ENCODE measurements around the gene STEAP1B.

DNA sequence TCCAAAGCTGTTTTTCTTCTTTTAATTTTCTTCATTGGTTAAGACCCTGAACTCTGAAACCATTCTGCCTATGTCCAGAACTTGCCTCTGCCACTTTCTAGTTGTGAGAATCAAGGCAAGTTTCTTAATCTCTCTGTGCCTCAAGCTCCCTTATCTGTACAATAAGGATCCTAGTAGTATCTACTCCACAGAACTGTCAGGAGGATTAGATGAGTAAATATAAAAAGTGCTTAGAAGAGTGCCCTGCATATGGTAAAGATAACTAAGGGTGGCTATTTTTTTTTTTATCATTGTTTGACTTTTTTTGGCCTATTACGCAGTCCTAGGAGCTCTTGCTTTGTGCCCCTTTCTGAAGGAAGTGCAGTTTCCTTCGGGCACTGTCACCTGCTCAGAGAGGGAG is 96.6 kb downstream of the STEAP1B start:
- TF ChIP-seq, protein P1, sequence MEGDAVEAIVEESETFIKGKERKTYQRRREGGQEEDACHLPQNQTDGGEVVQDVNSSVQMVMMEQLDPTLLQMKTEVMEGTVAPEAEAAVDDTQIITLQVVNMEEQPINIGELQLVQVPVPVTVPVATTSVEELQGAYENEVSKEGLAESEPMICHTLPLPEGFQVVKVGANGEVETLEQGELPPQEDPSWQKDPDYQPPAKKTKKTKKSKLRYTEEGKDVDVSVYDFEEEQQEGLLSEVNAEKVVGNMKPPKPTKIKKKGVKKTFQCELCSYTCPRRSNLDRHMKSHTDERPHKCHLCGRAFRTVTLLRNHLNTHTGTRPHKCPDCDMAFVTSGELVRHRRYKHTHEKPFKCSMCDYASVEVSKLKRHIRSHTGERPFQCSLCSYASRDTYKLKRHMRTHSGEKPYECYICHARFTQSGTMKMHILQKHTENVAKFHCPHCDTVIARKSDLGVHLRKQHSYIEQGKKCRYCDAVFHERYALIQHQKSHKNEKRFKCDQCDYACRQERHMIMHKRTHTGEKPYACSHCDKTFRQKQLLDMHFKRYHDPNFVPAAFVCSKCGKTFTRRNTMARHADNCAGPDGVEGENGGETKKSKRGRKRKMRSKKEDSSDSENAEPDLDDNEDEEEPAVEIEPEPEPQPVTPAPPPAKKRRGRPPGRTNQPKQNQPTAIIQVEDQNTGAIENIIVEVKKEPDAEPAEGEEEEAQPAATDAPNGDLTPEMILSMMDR (IDR thresholded peaks at IDR 0.05; ENCODE audit: extremely low read depth in 1 of 2, insufficient read depth in 1 of 2, low read depth in 1 of 2, low read length in 2 of 2): no peak
- TF ChIP-seq EZH2 (IDR thresholded peaks at IDR 0.05; ENCODE audit: borderline replicate concordance, low read depth, low read length, severe bottlenecking): no peak
- TF ChIP-seq POLR2AphosphoS5 (IDR thresholded peaks at IDR 0.05; ENCODE audit: insufficient read depth, low read depth, low read length): no peak
- TF ChIP-seq POLR2A (IDR thresholded peaks at IDR 0.05; ENCODE audit: low read depth, low read length): no peak
- TF ChIP-seq FOS (IDR thresholded peaks at IDR 0.05; ENCODE audit: borderline replicate concordance, insufficient read depth, low read length): no peak
